ENCODE measurements around the gene BAG5.
"Not testable (repeated sequence)": the region's sequence is repeated elsewhere in the genome, so short reads cannot be mapped to it uniquely, and the experiment has no call there.

DNA sequence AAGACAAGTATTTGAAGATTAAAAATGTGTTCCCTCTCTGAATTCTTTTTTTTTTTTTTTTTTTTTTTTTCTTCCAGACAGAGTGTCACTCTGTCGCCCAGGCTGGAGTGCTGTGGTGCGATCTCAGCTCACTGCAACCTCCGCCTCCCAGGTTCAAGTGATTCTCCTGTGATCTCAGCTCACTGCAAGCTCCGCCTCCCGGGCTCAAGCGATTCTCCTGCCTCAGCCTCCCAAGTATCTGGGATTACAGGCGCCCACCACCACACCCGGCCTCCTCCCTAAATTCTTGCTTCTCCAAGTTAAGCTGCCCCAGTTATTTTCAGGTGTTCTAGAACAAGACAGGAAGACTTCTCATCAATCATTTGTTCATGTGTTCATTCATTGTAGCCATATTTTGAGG, 50.3 kb downstream of the BAG5 start:
- TF ChIP-seq, protein P1, sequence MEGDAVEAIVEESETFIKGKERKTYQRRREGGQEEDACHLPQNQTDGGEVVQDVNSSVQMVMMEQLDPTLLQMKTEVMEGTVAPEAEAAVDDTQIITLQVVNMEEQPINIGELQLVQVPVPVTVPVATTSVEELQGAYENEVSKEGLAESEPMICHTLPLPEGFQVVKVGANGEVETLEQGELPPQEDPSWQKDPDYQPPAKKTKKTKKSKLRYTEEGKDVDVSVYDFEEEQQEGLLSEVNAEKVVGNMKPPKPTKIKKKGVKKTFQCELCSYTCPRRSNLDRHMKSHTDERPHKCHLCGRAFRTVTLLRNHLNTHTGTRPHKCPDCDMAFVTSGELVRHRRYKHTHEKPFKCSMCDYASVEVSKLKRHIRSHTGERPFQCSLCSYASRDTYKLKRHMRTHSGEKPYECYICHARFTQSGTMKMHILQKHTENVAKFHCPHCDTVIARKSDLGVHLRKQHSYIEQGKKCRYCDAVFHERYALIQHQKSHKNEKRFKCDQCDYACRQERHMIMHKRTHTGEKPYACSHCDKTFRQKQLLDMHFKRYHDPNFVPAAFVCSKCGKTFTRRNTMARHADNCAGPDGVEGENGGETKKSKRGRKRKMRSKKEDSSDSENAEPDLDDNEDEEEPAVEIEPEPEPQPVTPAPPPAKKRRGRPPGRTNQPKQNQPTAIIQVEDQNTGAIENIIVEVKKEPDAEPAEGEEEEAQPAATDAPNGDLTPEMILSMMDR (IDR thresholded peaks at IDR 0.05), result not testable (repeated sequence)
- TF ChIP-seq ZFX (IDR thresholded peaks at IDR 0.05; ENCODE audit: borderline replicate concordance), result not testable (repeated sequence)
